Neuronal stem cell (in vitro differentiated cells): Measurements from ENCODE around the gene MAP3K21.

Experiments
- DNase-seq: peaks from one replicate; pipeline ENCODE4 v3.0.0-alpha.2; 2013; ENCODE audit warnings: low spot score
- H2AFZ ChIP-seq: one replicate; pipeline ENCODE4 v1.6.1; 2013; ENCODE audit warnings: mild to moderate bottlenecking, low read length, inconsistent platforms
- H2AK5ac ChIP-seq: 2 replicates; pipeline ENCODE4 v1.6.1; 2013; ENCODE audit warnings: low read depth, mild to moderate bottlenecking, inconsistent platforms, low read length, moderate library complexity, mixed read lengths
- H2BK120ac ChIP-seq: 2 replicates; pipeline ENCODE4 v1.6.1; 2013; ENCODE audit warnings: low read depth, mild to moderate bottlenecking, inconsistent platforms, low read length, moderate library complexity, mixed read lengths
- H2BK12ac ChIP-seq: one replicate; pipeline ENCODE4 v1.6.1; 2013; ENCODE audit warnings: low read length, inconsistent platforms
- H2BK15ac ChIP-seq: 2 replicates; pipeline ENCODE4 v1.6.1; 2013; ENCODE audit warnings: mild to moderate bottlenecking, low read length, inconsistent platforms, mixed read lengths
- H2BK5ac ChIP-seq: one replicate; pipeline ENCODE4 v1.6.1; 2013; ENCODE audit warnings: inconsistent platforms, mild to moderate bottlenecking, low read length, moderate library complexity
- H3K14ac ChIP-seq: one replicate; pipeline ENCODE4 v1.6.1; 2013; ENCODE audit warnings: low read length, inconsistent platforms
- H3K18ac ChIP-seq: 2 replicates; pipeline ENCODE4 v1.6.1; 2013; ENCODE audit warnings: low read length, inconsistent platforms
- H3K23ac ChIP-seq: 2 replicates; pipeline ENCODE4 v1.6.1; 2013; ENCODE audit warnings: low read depth, mild to moderate bottlenecking, mixed read lengths, low read length, inconsistent platforms; ENCODE audit not compliant: poor library complexity
- H3K27ac ChIP-seq: replicated peaks from 3 replicates; pipeline ENCODE4 v1.5.1; 2013; ENCODE audit warnings: low read length, inconsistent platforms
- H3K27me3 ChIP-seq, 3 experiments: 2 replicates each; pipeline ENCODE4 v1.6.1; 2013; ENCODE audit warnings: low read length in 3 of 3, mild to moderate bottlenecking in 2 of 3, inconsistent platforms in 1 of 3, low read depth in 1 of 3, mixed read lengths in 1 of 3, moderate library complexity in 1 of 3; ENCODE audit not compliant: control insufficient read depth in 3 of 3, insufficient read depth in 3 of 3
- H3K36me3 ChIP-seq, 2 donors: replicated peaks in 1 of 2; 2 replicates each; pipeline ENCODE4 v1.6.1; 2013; ENCODE audit warnings: low read length in 2 of 2; ENCODE audit not compliant: control insufficient read depth in 2 of 2, insufficient read depth in 2 of 2
- H3K4ac ChIP-seq: 2 replicates; pipeline ENCODE4 v1.6.1; 2013; ENCODE audit warnings: inconsistent platforms, mild to moderate bottlenecking, low read length, moderate library complexity
- H3K4me1 ChIP-seq, 2 donors: 1 replicate in 1 of 2; 2 replicates in 1 of 2; pipeline ENCODE4 v1.6.1; 2013; ENCODE audit warnings: low read length in 2 of 2, low read depth in 1 of 2; ENCODE audit not compliant: control insufficient read depth in 2 of 2, insufficient read depth in 1 of 2
- H3K4me2 ChIP-seq: one replicate; pipeline ENCODE4 v1.6.1; 2013; ENCODE audit warnings: mild to moderate bottlenecking, low read length, inconsistent platforms; ENCODE audit not compliant: insufficient read depth, poor library complexity, severe bottlenecking
- H3K4me3 ChIP-seq, 2 donors: 2 replicates each; pipeline ENCODE4 v1.5.1; 2013; ENCODE audit warnings: low read length in 2 of 2, mild to moderate bottlenecking in 2 of 2, inconsistent platforms in 1 of 2, moderate library complexity in 1 of 2
- H3K79me1 ChIP-seq: one replicate; pipeline ENCODE4 v1.6.1; 2013; ENCODE audit warnings: low read depth, mild to moderate bottlenecking, inconsistent platforms, low read length, moderate library complexity
- H3K9ac ChIP-seq: one replicate; pipeline ENCODE4 v1.6.1; 2013; ENCODE audit warnings: mild to moderate bottlenecking, low read depth, low read length, inconsistent platforms; ENCODE audit not compliant: poor library complexity
- H3K9me3 ChIP-seq, 2 donors: replicated peaks in 1 of 2; 2 replicates each; pipeline versions ENCODE3 to v1.6.1; 2013; ENCODE audit warnings: low read length in 2 of 2, mild to moderate bottlenecking in 2 of 2, inconsistent platforms in 1 of 2, low read depth in 1 of 2, mixed read lengths in 1 of 2, moderate library complexity in 1 of 2; ENCODE audit not compliant: control insufficient read depth in 2 of 2, insufficient read depth in 1 of 2
- H4K8ac ChIP-seq: one replicate; pipeline ENCODE4 v1.6.1; 2013; ENCODE audit warnings: low read depth, mild to moderate bottlenecking, inconsistent platforms, low read length, moderate library complexity
- H4K91ac ChIP-seq: one replicate; pipeline ENCODE4 v1.6.1; 2013; ENCODE audit warnings: low read length, low read depth, mild to moderate bottlenecking, inconsistent platforms; ENCODE audit not compliant: poor library complexity
- WGBS, 2 donors: extraction: QIAGEN DNeasy Blood & Tissue Kit; methylation state at CpG; one replicate each; pipeline ENCODE4 v1.1.7; 2013; ENCODE audit warnings: missing lambda C conversion rate in 2 of 2, mixed read lengths in 1 of 2; ENCODE audit not compliant: insufficient read length in 2 of 2, insufficient replicate concordance in 1 of 2; ENCODE audit errors: extremely low coverage in 2 of 2; 5-methylcytosine and 5-hydroxymethylcytosine counted together

Gene MAP3K21

GRCh38 chr1:233316473-233316872, 11.1 kb upstream of the MAP3K21 start:
- H2BK120ac ChIP-seq: no peak overlapping the region
- no CpG with 5 or more reads among the region's 1 CpG for WGBS, 2 donors
- DNase-seq: no peak

GRCh38 chr1:233319272-233319671, 8.3 kb upstream of the MAP3K21 start:
- H3K36me3 ChIP-seq: no peaks in the 10 kb centered on the region
- no peak overlapping the region for H4K91ac ChIP-seq
- no peak overlapping the region for H3K23ac ChIP-seq
- no peak overlapping the region for H2AFZ ChIP-seq
- H3K4me1 ChIP-seq: no peaks in the 10 kb centered on the region
- H3K27me3 ChIP-seq: peaks cover 0 to 46% (median 0%) of the 10 kb centered on the region in 3 experiments
- no peaks in the 10 kb centered on the region for H3K9me3 ChIP-seq
- H2BK5ac ChIP-seq: no peak overlapping the region
- H2BK15ac ChIP-seq: no peak overlapping the region
- H3K14ac ChIP-seq: no peak overlapping the region
- no peak overlapping the region for H2BK12ac ChIP-seq
- no peak overlapping the region for H3K9ac ChIP-seq
- H3K18ac ChIP-seq: no peak overlapping the region
- DNase-seq: no peak
- H2AK5ac ChIP-seq: no peak overlapping the region
- H2BK120ac ChIP-seq: no peak overlapping the region
- H4K8ac ChIP-seq: no peak overlapping the region
- no peak overlapping the region for H3K4ac ChIP-seq
- no peak overlapping the region for H3K4me2 ChIP-seq
- no peaks in the 10 kb centered on the region for H3K79me1 ChIP-seq
- H3K27ac ChIP-seq: no peak overlapping the region
- WGBS, 2 donors: no CpG with 5 or more reads among the region's 6 CpGs
- H3K4me3 ChIP-seq: no peak overlapping the region

More at GRCh38 chr1:233316473-233316872, 11.1 kb upstream of the MAP3K21 start:
- Histone ChIP-seq H3K79me1 (no peaks in the 10 kb centered on the region), H3K4me2 (no peak overlapping the region), H3K9ac (no peak overlapping the region), H2BK15ac (no peak overlapping the region), H3K4ac (no peak overlapping the region), H4K8ac (no peak overlapping the region), H3K4me1 (no peaks in the 10 kb centered on the region), H3K27me3 (peaks cover 0 to 30% (median 0%) of the 10 kb centered on the region in 3 experiments), H2BK12ac (no peak overlapping the region), H3K9me3 (no peaks in the 10 kb centered on the region), H3K36me3 (no peaks in the 10 kb centered on the region), H2BK5ac (no peak overlapping the region), H3K23ac (no peak overlapping the region), H2AK5ac (no peak overlapping the region), H4K91ac (no peak overlapping the region), H3K4me3 (no peak overlapping the region), H2AFZ (no peak overlapping the region), H3K14ac (no peak overlapping the region), H3K18ac (no peak overlapping the region), H3K27ac (no peak overlapping the region)

- Histone ChIP-seq H4K8ac (no peak overlapping the region), H2AK5ac (no peak overlapping the region), H3K23ac (no peak overlapping the region), H3K4ac (no peak overlapping the region), H2BK15ac (no peak overlapping the region), H3K4me3 (no peak overlapping the region), H3K36me3 (no peaks in the 10 kb centered on the region), H3K14ac (no peak overlapping the region), H2BK12ac (no peak overlapping the region), H3K27ac (no peak overlapping the region), H3K9ac (no peak overlapping the region), H2BK120ac (no peak overlapping the region), H3K9me3 (no peaks in the 10 kb centered on the region), H3K79me1 (no peaks in the 10 kb centered on the region), H3K18ac (no peak overlapping the region), H3K4me1 (no peaks in the 10 kb centered on the region), H4K91ac (no peak overlapping the region), H2AFZ (no peak overlapping the region), H3K27me3 (peaks cover 0 to 43% (median 0%) of the 10 kb centered on the region in 3 experiments), H2BK5ac (no peak overlapping the region), H3K4me2 (no peak overlapping the region)
- no peak for DNase-seq
- no CpG with 5 or more reads among the region's 2 CpGs for WGBS, 2 donors
Measured at GRCh38 chr1:233320023-233320422, 7.5 kb upstream of the MAP3K21 start.

- no peaks in the 10 kb centered on the region for H3K79me1 ChIP-seq
Measured at GRCh38 chr1:233323718-233324117, 3.8 kb upstream of the MAP3K21 start.

More at GRCh38 chr1:233323718-233324117, 3.8 kb upstream of the MAP3K21 start:
- Histone ChIP-seq H2AK5ac (no peak overlapping the region), H2BK15ac (no peak overlapping the region), H3K14ac (no peak overlapping the region), H3K4me3 (no peak overlapping the region), H3K4me2 (no peak overlapping the region), H4K91ac (no peak overlapping the region), H2BK12ac (no peak overlapping the region), H2AFZ (no peak overlapping the region), H2BK120ac (no peak overlapping the region), H3K36me3 (no peaks in the 10 kb centered on the region), H3K27ac (no peak overlapping the region), H3K18ac (no peak overlapping the region), H4K8ac (no peak overlapping the region), H3K9ac (no peak overlapping the region), H2BK5ac (no peak overlapping the region), H3K27me3 (peaks cover 7 to 56% (median 9%) of the 10 kb centered on the region in 3 experiments), H3K23ac (no peak overlapping the region), H3K9me3 (no peaks in the 10 kb centered on the region), H3K4me1 (peaks cover 0 to 6% of the 10 kb centered on the region in 2 donors), H3K4ac (no peak overlapping the region)
- DNase-seq: no peak
- WGBS, 2 donors: no CpG with 5 or more reads among the region's 1 CpG
